Left kidney (tissue), 8 donors: ENCODE data around the gene PKNOX1. TPM values are rescaled to one million over a fixed set of nuclear protein-coding genes. Genes with fewer than 3 reads are reported as not detected.
"Not testable (repeated sequence)": the region's sequence is repeated elsewhere in the genome, so short reads cannot be mapped to it uniquely, and the experiment has no call there.

Source experiments
- DNase-seq: peaks from one replicate; pipeline ENCODE4 v3.0.0-alpha.2; 2013
- long read RNA-seq, 8 donors: transcript quantifications; one replicate each; lab custom pipeline, GENCODE V29; 2026
- polyA plus RNA-seq: library from polyadenylated mRNA; unstranded; fragments of 120-200 nt; gene quantifications from one replicate; pipeline ENCODE4 v1.2.1, GENCODE V29; 2013; ENCODE audit not compliant: insufficient read length

PKNOX1 gene, protein sequence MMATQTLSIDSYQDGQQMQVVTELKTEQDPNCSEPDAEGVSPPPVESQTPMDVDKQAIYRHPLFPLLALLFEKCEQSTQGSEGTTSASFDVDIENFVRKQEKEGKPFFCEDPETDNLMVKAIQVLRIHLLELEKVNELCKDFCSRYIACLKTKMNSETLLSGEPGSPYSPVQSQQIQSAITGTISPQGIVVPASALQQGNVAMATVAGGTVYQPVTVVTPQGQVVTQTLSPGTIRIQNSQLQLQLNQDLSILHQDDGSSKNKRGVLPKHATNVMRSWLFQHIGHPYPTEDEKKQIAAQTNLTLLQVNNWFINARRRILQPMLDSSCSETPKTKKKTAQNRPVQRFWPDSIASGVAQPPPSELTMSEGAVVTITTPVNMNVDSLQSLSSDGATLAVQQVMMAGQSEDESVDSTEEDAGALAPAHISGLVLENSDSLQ
- 31.6 TPM for polyA plus RNA-seq
- long read RNA-seq, donor 1, full-length matches to known transcripts = 7 of 240 reads
- long read RNA-seq, donor 1, partial matches to known transcripts = 80 of 240 reads
- long read RNA-seq, donor 1, other reads (novel, unspliced or antisense) = 153 of 240 reads
- long read RNA-seq, donor 2, full-length matches to known transcripts = 2 of 209 reads
- long read RNA-seq, donor 2, partial matches to known transcripts = 46 of 209 reads
- long read RNA-seq, donor 2, other reads (novel, unspliced or antisense) = 161 of 209 reads
- long read RNA-seq, donor 3, full-length matches to known transcripts = 2 of 2 reads
- long read RNA-seq, donor 3, partial matches to known transcripts = 0 of 2 reads
- long read RNA-seq, donor 3, other reads (novel, unspliced or antisense) = 0 of 2 reads
- long read RNA-seq, donor 4 = 0 reads
- long read RNA-seq, donor 5, full-length matches to known transcripts = 10 of 10 reads
- long read RNA-seq, donor 5, partial matches to known transcripts = 0 of 10 reads
- long read RNA-seq, donor 5, other reads (novel, unspliced or antisense) = 0 of 10 reads
- long read RNA-seq, donor 6, full-length matches to known transcripts = 12 of 242 reads
- long read RNA-seq, donor 6, partial matches to known transcripts = 93 of 242 reads
- long read RNA-seq, donor 6, other reads (novel, unspliced or antisense) = 137 of 242 reads
- long read RNA-seq, donor 7, full-length matches to known transcripts = 5 of 5 reads
- long read RNA-seq, donor 7, partial matches to known transcripts = 0 of 5 reads
- long read RNA-seq, donor 7, other reads (novel, unspliced or antisense) = 0 of 5 reads
- long read RNA-seq, donor 8, full-length matches to known transcripts = 4 of 4 reads
- long read RNA-seq, donor 8, partial matches to known transcripts = 0 of 4 reads
- long read RNA-seq, donor 8, other reads (novel, unspliced or antisense) = 0 of 4 reads

DNA sequence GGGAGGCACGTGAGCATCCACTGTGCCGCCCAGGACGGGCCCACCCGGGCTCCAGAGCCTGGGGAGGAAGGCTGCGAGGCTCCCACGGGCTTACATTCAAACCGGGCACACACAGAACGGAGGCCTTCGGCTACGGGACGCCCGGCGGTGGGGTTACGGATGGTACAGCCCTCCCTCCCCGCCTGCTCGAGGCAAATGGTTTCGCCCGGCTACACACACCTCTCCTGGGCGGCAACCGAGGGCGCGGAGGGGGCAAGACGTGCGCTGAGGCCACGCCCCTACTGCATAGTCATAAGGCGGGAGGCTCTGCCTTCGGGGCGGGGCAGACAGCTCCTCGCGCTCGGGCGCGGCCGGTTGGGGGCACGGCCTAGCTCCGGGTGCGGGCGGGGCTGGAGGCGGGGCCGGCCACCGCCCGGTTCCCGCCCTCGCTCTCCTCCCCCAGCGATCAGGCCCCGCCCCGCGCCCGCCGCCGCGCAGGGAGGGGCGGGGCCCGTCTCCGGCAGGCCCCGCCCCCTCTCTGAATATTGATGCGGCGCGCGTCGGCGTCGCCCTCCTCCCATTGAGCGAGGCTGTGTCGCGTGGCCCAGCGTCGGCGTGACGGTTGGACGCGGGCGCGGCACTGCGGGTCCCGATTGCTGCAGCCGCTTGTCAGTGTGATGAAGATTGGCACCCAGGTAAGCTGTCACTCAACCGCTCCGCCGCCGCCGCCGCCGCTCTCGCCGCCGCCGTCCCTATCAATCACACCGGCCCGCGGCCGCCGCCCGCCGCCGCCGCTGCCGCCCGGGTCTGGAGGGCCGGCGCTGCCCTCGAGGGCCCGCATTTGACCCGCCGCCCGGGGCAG, at the start of gene PKNOX1:
Gene PKNOX1, plus strand, starts transcription at position 572 of the 841 bp plus-strand sequence. CDS start 29,820 bp downstream, outside the sequence.
- DNase-seq = peak; percentile 97

DNA sequence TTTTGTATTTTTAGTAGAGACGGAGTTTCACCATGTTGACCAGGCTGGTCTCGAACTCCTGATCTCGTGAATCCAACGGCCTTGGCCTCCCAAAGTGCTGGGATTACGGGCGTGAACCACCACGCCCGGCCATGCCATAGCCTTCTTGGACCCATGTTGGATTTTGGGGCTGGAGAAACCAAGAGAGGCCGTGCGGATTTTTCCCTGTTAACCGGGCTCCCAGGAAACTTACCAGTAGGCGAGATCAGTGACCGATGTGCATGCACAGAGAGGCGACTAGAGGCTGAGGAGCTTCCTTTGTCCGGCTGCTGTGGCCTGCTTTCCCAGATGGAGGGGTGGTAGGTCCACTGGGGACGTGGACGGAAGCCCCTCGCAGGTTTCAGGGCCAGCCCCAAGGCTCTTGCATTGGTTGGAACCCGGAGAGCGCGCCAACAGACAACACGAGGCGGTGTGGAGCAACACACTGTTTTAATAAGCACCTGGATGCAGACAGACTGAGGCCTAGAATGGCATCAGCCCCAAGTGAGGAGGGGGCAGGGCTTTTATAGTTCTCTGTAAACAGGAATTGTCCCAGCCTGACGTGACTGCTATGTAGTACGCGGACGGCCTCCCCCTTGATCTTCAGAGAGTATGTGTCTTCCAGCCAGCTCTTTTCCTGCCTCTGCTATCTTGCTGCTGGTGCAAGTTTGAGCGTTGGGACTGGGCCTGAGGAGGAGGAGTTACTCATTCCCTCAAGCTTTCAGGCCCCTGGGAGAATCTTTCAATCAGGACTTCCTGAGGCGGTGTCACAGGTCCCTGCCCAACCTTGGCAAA, 49.0 kb upstream of the PKNOX1 start, which contains the start of gene ERVH48-1:
Gene ERVH48-1, minus strand, starts transcription at position 517 of the 813 bp plus-strand sequence. CDS start 6,624 bp downstream, outside the sequence.
- DNase-seq = no peak

DNA sequence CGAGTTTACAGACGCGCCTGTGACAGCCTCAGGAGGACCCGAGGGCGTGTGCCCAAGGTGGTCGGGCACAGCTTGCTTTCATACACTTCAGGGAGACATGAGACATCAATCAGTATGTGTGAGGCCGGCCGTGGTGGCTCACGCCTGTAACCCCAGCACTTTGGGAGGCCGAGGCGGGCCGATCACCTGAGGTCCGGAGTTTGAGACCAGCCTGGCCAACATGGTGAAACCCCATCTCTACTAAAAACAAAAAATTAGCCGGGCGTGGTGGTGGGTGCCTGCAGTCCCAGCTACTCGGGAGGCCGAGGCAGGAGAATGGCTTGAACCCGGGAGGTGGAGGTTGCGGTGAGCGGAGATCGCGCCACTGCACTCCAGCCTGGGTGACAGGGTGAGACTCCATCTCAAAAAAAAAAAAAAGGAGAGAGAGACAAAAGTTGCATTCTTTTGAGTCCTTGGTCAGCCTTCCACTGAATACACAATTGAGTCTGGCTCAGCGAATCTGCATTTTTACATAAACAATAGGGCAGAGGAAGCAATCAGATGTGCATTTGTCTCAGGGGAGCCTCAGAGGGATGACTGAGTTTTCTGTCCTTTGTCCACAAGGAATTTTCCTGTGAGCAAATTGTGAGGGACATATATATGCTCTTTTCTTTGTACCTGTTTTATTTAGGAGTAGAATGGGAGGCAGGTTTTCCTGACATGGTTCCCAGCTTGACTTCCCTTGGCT, 46.7 kb upstream of the PKNOX1 start:
- DNase-seq = not testable (repeated sequence)

DNA sequence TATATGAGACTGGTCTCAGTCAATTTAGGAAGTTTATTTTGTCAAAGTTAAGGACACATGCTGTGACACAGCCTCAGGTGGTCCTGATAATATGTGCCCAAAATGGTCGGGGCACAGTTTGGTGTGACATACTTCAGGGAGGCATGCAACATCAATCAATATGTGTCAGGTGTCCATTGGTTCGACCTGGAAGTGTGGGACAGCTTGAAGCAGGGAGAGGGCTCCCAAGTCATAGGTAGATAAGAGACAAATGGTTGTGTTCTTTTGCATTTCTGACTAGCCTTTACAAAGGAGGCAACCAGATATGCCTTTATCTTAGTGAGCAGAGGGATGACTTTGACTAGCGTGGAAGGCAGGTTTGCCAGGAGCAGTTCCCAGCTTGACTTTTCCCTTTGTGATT, 44.4 kb upstream of the PKNOX1 start:
- DNase-seq = no peak

DNA sequence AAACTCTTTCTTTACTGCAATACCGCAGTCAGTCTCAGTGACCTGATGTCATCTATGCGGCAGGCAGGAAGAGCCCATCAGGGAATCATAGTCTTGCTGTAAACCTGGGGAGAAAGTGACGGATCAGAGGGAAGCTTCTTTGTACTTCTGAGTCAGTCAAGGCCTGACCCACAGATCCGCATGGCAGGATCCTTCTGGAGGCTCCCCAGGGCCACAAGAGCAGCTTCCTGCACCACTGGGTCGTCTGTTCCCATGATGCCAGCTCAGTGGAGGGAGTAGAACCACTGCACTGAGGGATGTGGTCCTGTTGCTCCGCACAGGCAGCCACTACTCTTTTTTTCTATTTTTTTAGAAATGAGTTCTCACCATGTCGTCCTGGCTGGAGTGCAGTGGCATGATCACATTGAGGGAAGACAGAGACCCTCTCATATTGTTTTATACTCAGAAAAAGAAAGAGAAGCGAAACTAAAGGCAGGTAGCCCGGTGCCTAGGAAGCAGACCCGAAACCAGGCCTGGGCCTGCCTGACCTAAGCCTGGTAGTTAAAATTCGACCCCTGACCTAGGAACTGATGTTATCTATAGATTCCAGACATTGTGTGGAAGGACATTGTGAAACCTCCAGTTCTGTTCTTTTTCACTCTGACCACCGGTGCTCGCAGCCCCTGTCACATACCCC, 42.7 kb upstream of the PKNOX1 start:
- DNase-seq = no peak

DNA sequence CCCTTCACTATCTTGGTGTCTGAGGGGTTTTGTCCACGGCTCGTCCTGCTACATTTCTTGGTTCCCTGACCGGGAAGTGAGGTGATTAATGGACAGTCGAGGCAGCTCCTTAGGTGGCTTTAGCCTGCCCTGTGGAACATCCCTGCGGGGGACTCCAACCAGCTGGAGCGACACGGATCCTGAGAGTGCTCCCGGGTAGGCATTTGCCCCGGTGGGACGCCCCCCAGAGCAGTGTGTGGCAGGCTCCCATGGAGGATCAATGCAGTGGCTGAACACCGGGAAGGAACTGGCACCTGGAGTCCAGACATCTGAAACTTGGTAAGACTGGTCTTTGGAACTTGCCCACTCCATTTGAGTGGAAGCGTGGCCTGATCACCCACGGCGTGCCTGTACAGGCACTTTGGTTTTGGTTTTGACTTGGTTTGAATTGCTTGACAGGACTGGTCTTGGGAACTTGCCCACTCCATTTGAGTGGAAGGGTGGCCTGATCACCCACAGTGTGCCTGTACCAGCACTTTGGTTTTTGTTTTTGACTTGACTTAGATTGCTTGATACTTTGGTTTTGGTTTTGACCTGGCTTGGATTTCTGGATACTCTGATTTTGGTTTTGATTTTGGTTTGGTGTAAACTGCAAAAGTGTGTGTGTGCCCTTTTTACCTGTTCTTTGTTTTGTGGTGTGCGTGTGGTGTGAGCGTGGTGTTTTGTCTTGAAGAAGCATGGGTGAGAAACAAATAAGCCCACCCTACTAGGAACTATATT, 41.8 kb upstream of the PKNOX1 start:
- not testable (repeated sequence) for DNase-seq

DNA sequence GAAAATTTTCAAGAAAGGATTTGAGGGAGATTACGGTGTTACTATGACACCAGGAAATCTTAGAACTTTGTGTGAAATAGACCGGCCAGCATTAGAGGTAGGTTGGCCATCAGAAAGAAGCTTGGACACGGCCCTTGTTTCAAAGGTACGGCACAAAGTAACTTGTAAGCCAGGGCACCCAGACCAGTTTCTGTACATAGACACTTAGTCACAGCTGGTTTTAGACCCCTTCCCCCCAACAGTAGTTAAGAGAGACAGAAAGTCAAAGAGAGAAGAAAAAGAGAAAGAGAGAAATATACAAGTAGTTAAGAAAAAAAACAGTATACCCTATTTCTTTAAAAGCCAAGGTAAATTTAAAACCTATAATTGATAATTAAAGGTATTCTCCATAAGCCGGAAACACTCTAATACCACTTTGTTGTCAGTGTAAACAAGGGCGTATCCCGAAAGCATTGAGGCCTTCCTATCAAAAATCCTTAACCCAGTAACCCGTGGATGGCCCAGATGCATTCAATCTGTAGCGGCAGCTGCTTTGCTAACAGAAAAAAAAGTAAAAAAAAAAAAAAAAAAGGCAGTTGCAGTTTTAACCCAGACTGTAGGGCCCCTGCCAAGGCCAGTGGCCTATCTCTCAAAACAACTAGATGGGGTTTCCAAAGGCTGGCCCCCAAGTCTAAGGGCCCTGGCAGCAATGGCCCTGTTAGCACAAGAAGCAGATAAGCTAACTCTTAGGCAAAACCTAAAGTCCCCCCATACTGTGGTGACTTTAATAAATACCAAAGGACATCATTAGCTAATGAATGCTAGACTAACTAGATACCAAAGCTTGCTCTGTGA, 41.0 kb upstream of the PKNOX1 start:
- not testable (repeated sequence) for DNase-seq

DNA sequence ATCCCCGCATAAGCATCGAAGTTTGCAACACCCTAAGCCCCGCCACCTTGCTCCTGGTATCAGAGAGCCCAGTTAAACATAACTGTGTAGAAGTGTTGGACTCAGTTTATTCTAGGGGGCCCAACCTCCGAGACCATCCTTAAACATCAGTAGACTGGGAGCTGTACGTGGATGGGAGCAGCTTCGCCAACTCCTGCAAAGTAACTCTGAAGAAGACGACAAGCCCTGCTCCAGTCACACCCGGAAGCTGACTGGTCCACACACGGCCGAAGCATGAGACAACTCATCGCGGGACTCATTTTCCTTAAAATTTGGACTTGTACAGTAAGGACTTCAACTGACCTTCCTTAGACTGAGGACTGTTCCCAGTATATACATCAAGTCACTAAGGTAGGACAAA, 40.4 kb upstream of the PKNOX1 start:
- DNase-seq = not testable (repeated sequence)

DNA sequence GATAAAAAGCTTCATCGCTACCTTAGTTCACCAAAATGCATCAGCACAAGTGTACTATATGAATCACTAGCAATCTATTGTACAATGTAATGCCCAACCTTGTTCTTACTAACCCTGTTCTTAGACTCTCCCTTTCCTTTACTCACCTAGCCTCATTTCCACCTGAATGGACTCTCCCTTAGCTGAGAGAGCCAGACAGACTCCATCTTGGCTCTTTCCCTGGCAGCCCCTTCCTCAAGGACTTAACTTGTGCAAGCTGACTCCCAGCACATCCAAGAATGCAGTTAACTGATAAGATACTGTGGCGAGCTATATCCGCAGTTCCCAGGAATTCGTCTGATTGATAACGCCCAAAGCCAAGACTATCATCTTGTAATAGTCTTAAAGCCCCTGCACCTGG, 38.0 kb upstream of the PKNOX1 start:
- DNase-seq = not testable (repeated sequence)

DNA sequence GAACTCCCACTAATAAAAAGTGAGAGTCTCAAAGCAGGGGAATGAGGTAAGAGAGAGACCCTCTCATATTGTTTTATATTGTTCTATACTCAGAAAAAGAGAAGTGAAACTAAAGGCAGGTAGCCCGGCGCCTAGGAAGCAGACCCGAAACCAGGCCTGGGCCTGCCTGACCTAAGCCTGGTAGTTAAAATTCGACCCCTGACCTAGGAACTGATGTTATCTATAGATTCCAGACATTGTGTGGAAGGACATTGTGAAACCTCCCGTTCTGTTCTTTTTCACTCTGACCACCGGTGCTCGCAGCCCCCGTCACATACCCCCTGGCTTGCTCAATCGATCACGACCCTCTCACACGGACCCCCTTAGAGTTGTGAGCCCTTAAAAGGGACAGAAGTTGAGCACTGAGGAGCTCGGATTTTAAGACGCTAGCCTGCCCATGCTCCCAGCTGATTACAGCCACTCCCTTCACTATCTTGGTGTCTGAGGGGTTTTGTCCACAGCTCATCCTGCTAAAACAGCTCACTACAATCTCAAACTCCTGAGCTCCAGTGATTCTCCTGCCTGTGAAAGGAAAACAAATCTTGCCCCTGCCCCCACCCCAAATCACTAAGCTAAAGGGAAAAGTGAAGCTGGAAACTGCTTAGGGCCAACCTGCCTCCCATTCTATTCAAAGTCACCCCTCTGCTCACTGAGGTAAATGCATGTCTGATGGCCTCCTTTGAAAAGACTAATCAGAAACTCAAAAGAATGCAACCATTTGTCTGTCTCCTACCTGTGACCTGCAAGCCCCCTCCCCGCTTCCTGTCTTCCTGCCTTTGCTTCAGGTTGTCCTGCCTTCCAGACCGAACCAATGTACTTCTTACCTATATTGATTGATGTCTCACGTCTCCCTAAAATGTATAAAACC, 37.1 kb upstream of the PKNOX1 start:
- not testable (repeated sequence) for DNase-seq

DNA sequence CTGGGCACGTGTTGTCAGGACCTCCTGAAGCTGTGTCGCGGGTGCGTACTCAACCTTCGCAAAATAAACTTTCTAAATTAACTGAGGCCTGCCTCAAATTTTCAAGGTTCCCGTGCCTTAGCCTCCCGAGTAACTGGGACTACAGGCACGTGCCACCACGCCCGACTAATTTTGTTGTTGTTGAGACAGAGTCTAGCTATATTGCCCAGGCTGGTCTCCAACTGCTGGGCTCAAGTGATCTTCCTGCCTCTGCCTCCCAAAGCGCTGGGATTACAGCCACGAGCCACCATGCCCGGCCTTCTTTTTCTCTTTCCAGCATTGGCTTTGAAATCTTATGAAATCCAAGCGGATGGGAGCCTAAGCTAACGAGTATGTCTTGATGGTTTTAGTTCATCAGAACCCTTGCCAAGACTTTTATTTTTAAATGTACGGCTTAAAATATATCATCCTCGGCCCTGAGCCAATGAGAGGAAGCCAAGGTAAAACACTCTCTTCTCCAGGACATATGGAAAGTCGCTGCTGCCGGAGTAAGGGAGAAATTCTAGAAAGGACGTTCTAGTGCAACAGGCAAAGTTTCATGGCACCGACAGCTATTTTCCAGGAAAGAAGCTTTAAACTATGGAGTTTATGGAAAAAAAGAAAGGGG, 36.3 kb upstream of the PKNOX1 start:
- no peak for DNase-seq

DNA sequence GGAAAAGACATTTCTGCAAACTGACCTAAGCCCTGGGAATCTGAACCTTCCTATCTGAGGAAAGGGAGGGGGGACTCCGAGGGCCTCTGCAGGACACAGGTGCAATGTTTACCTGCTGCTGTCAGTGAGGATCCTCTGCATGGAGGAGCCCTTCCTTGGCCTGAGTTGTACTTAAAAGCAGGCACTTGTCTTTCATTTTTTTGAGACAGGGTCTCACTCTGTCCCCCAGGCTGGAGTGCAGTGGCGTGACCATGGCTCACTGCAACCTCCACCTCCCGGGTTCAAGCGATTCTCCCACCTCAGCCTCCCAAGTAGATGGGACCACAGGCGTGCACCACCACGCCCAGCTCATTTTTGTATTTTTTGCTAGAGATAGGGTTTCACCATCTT, 35.8 kb upstream of the PKNOX1 start:
- not testable (repeated sequence) for DNase-seq

DNA sequence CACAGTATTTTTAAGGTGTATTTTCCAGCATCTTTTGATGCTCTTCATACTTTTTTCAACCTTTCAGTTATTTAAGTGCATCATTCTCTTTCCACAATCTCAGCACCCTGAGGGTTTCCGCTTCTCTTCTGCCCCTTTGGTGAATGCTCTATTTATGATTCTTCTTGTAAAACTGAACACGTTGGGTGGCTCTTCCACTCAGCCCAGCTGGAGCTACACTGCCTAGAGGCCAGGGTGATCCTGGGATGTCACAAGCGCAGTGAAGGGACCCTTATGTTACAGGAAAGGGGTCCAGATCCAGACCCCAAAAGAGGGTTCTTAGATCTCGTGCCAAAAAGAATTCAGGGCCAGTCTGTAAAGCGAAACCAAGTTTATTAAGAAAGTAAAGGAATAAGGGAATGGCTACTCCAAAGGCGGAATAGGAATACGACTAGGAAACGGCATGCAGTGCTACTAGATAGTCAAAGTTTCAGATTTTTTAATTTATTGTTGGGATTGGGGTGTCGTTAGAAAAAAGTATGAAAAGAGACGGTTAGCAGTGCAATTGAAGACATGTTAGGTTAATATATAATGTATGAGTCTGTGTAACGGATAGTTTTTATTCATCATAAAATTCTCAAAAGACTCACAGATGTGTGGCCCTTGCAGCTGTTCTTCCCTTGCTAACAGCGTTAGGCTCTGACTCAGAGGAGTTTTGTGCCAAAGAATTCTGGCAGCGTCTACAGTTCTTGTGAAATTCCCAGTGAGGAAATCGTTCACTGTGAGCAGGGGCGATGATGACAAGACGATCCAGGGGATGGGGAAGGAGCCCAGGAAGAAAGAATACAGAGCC, 34.6 kb upstream of the PKNOX1 start:
- DNase-seq = peak; percentile 76

DNA sequence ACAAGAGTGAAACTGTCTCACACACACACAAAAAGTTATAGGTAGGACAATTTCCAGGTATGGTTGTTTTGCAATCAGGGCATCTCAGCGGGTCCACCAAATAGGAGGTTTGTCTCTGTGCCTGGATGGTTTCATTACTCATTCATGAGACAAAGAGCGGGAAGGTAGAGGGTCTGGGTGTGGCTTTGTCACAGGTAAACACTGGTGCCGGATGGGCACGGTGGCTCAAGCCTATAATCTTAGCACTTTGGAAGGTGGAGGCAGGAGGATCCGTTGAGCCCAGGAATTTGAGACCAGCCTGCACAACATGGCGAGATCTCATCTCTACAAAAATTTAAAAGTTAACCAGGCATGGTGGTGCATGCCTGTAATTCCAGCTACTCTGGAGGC, 32.7 kb upstream of the PKNOX1 start:
- no peak for DNase-seq
